IPS-15b (cell line): ENCODE data around the gene ATP1A2.

Experiments
- H3K27me3 ChIP-seq: one replicate; pipeline ENCODE4 v1.6.1; 2013; ENCODE audit warnings: low read length; ENCODE audit not compliant: control insufficient read depth, insufficient read depth
- H3K36me3 ChIP-seq: one replicate; pipeline ENCODE4 v1.6.1; 2013; ENCODE audit warnings: low read length; ENCODE audit not compliant: control insufficient read depth, insufficient read depth
- H3K4me1 ChIP-seq: one replicate; pipeline ENCODE4 v1.6.1; 2013; ENCODE audit warnings: mild to moderate bottlenecking, low read length; ENCODE audit not compliant: control insufficient read depth, insufficient read depth
- H3K4me3 ChIP-seq: one replicate; pipeline ENCODE4 v1.5.1; 2013; ENCODE audit warnings: low read depth, low read length
- H3K9ac ChIP-seq: one replicate; pipeline ENCODE4 v1.6.1; 2013; ENCODE audit warnings: low read depth, mild to moderate bottlenecking, low read length
- H3K9me3 ChIP-seq: one replicate; pipeline ENCODE4 v1.6.1; 2013; ENCODE audit warnings: mild to moderate bottlenecking, low read length; ENCODE audit not compliant: control insufficient read depth, insufficient read depth

The ATP1A2 gene

DNA sequence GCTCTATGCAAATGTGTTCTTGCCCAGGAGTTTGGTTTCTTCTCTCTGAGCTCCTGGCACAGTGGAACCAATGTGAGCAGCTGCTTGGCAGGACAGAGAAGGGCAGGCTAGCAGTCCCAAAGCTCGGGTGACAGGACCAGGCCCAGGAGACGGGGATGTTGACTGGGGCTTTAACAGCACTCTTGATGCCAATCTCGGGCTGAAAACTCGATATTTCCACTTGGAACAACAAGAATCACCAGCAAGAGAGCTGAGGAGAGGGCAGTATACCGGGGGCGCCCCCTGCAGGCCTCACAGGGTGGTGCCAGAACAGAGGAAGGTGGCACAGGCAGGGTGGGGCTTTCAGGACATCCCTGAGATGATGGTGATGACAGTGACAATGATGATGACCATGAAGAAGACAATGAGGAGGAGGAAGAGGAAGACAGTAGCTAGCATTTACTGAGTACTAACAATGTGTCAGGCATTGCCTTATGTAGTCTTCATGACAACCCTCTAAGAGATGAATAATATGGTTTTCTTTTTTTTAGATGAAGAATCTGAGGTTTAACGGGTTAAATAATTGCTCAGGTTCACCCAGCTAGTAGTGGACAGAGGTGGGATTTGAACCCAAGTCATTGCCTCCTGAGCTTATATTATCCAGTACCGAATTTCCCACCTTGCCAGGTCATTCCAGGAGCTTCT, 36.9 kb upstream of the ATP1A2 start:
- H3K9ac ChIP-seq, result no peak overlapping the region
- H3K4me1 ChIP-seq, result no peaks in the 10 kb centered on the region
- H3K36me3 ChIP-seq, result no peaks in the 10 kb centered on the region
- H3K9me3 ChIP-seq, result no peaks in the 10 kb centered on the region
- no peak overlapping the region for H3K4me3 ChIP-seq
- peaks cover 48% of the 10 kb centered on the region for H3K27me3 ChIP-seq

DNA sequence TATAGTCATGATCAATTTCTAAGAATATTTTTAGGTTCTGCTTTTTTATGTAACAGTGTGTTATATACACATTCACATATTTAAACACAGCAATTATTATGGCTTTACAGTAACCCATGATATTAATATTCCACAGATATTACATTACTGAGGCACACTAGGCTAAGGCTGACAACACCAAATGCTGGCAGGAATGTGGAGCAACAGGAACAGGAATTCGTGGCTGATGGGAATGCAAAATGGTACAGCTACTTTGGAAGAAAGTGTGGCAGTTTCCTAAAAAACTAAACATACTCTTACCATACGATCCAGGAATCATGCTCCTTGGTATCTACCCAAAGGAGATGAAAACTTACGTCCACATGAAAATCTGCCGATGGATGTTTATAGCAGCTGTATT, 36.1 kb upstream of the ATP1A2 start:
- Histone ChIP-seq H3K4me1 (no peaks in the 10 kb centered on the region), H3K36me3 (no peaks in the 10 kb centered on the region), H3K27me3 (peaks cover 52% of the 10 kb centered on the region), H3K9ac (no peak overlapping the region), H3K9me3 (no peaks in the 10 kb centered on the region), H3K4me3 (no peak overlapping the region)

DNA sequence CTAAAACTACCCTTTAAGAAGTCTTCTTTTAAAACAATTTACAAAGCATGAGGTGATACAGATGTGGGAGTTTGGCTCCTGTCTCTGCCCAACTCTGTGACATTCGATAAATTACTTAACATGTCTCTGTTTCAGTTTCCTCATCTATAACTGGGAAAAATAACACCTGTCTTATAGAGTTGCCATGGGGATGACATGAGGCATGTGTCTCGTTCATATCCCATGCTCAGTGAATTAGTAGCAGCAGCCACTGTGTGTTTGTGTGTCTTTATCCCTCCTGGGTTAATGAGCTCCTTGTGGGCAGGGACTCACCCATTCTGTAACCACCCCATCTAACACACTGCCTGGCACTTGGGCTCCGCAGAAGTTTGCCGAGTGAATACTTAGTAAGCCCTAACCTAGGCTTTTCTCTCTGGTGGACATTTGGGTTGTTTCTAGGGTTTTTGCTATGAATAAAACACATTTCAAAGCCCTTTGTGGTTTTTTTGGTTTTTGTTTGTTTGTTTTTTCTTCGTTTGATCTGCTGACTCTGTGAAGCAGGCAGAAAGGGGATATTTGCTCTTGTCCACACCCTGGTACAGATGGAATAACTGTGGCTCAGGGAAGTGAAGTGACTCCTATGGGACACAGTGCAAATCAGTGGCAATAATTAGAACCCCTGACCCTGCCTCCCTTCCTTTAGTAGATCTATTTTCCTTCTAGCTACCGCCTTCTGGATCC, 35.0 kb upstream of the ATP1A2 start:
- H3K36me3 ChIP-seq, result no peaks in the 10 kb centered on the region
- H3K27me3 ChIP-seq, result peaks cover 56% of the 10 kb centered on the region
- no peak overlapping the region for H3K9ac ChIP-seq
- no peak overlapping the region for H3K4me3 ChIP-seq
- no peaks in the 10 kb centered on the region for H3K4me1 ChIP-seq
- H3K9me3 ChIP-seq, result no peaks in the 10 kb centered on the region

DNA sequence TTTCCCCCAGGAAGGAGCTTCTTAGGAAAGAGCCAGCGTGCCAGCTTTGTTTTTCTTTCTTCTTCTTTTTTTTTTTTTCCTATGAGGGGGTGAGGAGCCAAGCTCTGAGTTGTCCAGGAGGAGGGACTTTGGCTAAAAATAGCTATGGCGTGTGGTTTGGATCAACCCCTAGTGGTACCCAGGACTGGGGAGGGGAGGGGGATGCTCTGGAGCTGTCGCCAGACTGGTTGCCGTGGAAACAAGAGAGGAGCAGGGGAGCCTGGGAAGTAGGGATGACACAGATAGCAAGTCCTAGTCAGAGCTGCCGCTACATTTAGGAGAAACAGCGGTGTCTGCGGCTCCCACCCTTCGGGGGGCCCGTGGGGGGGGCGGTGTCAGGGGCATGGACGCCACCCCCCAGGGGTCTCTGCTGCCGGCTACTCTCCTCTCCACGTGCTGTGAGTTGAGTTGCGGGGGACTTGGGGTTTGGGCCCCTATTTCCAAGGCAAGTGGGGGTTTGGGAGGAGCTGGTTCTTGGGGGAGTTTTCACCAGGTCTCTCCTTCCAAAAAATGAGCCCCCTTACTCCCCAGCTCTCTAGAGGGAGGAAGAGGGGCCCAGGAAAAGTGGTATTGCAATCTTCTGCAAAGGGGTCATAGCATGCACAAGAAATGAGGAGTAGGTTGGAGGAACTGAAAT, 34.2 kb upstream of the ATP1A2 start, which contains the start of gene KCNJ9:
Gene KCNJ9, plus strand, starts transcription at position 278 of the 676 bp plus-strand sequence. CDS start 2,493 bp downstream, outside the sequence.
- Histone ChIP-seq H3K27me3 (peaks cover 56% of the 10 kb centered on the region), H3K4me3 (no peak within 1 kb of the TSS), H3K9me3 (no peaks in the 10 kb centered on the region), H3K36me3 (no peaks in the 10 kb centered on the region), H3K4me1 (no peaks in the 10 kb centered on the region), H3K9ac (no peak within 1 kb of the TSS)

DNA sequence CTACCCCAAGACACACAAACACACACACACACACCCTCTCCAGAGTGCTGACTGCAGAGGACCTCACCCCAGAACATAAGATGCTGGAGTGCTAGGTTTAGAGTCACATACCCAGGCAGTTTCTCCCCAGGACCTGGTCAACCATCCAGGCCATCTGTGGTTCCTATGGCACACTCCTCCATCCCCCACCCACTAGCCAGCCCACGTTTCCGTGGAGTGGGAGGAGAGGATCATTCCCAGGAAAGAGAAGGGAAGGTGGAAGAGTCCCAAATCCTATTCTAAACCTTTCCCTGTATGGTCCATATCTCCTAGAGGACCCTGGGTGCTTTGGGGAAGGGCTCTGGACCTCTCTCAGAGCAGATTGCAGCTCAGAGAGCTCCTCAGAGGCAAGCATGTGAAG, 33.1 kb upstream of the ATP1A2 start:
- H3K4me1 ChIP-seq, result no peaks in the 10 kb centered on the region
- H3K27me3 ChIP-seq, result peaks cover 56% of the 10 kb centered on the region
- no peaks in the 10 kb centered on the region for H3K9me3 ChIP-seq
- no peak overlapping the region for H3K9ac ChIP-seq
- no peaks in the 10 kb centered on the region for H3K36me3 ChIP-seq
- H3K4me3 ChIP-seq, result no peak overlapping the region

DNA sequence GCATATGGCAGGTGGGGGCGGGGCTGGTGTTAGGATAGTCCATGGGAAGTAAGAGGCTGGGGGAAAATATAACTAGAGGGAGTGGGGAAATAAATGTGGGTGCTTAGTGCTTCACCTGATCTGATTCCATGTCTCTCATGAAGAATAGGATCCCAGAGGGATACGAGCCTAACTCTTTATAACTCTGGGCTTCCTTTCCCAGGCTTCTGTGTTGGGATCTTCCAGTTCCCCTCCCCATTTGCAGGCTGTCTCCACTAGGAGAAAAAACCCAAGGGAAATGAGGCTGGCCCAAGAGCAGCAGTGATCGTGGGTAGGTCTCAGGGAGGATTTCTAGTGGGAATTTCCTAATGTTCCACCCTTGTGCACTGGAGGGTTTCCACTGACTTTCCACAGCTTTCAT, 32.6 kb upstream of the ATP1A2 start:
- H3K4me1 ChIP-seq, result no peaks in the 10 kb centered on the region
- H3K36me3 ChIP-seq, result no peaks in the 10 kb centered on the region
- no peak overlapping the region for H3K4me3 ChIP-seq
- H3K27me3 ChIP-seq, result peaks cover 56% of the 10 kb centered on the region
- H3K9me3 ChIP-seq, result no peaks in the 10 kb centered on the region
- no peak overlapping the region for H3K9ac ChIP-seq

DNA sequence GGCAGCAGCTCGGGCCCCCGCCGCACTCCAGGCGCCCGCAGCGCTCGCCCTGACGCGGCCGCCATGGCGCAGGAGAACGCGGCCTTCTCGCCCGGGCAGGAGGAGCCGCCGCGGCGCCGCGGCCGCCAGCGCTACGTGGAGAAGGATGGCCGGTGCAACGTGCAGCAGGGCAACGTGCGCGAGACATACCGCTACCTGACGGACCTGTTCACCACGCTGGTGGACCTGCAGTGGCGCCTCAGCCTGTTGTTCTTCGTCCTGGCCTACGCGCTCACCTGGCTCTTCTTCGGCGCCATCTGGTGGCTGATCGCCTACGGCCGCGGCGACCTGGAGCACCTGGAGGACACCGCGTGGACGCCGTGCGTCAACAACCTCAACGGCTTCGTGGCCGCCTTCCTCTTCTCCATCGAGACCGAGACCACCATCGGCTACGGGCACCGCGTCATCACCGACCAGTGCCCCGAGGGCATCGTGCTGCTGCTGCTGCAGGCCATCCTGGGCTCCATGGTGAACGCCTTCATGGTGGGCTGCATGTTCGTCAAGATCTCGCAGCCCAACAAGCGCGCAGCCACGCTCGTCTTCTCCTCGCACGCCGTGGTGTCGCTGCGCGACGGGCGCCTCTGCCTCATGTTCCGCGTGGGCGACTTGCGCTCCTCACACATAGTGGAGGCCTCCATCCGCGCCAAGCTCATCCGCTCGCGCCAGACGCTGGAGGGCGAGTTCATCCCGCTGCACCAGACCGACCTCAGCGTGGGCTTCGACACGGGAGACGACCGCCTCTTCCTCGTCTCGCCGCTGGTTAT, 31.4 kb upstream of the ATP1A2 start:
- no peaks in the 10 kb centered on the region for H3K36me3 ChIP-seq
- H3K9me3 ChIP-seq, result no peaks in the 10 kb centered on the region
- peaks cover 56% of the 10 kb centered on the region for H3K27me3 ChIP-seq
- no peak overlapping the region for H3K9ac ChIP-seq
- no peaks in the 10 kb centered on the region for H3K4me1 ChIP-seq
- peak overlapping the region; percentile 54 for H3K4me3 ChIP-seq

DNA sequence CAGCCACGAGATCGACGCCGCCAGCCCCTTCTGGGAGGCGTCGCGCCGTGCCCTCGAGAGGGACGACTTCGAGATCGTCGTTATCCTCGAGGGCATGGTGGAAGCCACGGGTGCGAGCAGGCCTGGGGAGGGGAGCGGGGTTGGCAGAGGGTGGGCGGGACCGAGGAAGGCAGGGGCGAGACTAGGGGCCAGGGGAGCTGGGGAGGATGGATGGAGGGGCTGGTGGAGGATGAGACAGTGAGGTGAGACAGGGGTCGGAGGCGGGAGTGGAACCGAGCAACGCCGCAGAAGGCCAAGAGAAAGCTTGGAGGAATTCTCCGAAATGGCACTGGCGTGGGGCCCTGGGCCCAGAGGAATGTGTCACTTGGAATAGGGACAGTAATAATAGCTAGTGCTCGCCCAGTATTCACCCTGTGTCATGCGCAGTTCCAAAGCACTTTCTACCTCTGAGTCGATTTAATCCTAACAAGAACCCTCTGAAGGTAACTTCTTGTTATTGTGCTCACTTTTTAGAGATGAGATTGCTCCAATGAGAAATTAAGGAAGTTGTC, 30.7 kb upstream of the ATP1A2 start:
- H3K4me3 ChIP-seq, result peak overlapping the region; percentile 54
- H3K36me3 ChIP-seq, result no peaks in the 10 kb centered on the region
- peaks cover 53% of the 10 kb centered on the region for H3K27me3 ChIP-seq
- no peaks in the 10 kb centered on the region for H3K4me1 ChIP-seq
- H3K9me3 ChIP-seq, result no peaks in the 10 kb centered on the region
- no peak overlapping the region for H3K9ac ChIP-seq

DNA sequence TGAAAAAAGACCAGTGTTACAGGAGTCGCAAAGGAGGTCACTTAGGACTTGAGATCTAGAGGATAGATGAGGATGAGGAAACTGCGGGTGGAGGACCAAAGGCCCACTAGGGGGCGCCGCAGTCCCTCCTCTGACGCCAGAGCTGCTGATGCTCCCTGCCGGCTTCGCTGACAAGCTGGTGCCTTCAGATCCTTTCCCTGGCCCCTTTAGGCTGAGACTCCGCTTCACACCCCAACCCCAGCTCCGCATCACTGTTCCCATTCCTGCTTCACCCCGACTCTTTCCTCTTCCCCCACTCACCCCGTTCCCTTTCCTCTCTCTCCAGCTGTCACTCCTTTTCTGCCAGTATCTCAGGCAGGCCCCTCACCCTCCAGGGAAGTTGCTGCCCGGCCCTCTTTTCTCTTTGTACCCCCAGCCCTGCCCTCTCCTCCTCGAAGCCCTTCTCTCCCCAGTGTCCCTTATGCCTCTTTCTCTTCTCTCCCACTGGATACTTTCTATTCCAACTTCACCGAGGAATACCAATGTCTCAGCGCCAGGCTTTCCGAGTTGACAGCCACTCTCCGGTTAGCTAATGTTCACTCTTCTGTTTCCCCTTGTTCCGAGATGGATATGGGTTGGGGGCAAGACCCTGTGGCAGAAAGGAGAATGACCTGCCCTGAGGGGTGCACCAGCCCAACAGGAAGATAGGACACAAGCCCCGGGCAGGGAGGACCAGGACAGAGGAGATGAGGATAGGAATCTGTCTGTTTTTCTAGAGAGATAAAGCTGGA, 29.7 kb upstream of the ATP1A2 start:
- Histone ChIP-seq H3K36me3 (peaks cover 1% of the 10 kb centered on the region), H3K9ac (no peak overlapping the region), H3K9me3 (no peaks in the 10 kb centered on the region), H3K4me3 (no peak overlapping the region), H3K27me3 (peaks cover 42% of the 10 kb centered on the region), H3K4me1 (no peaks in the 10 kb centered on the region)

DNA sequence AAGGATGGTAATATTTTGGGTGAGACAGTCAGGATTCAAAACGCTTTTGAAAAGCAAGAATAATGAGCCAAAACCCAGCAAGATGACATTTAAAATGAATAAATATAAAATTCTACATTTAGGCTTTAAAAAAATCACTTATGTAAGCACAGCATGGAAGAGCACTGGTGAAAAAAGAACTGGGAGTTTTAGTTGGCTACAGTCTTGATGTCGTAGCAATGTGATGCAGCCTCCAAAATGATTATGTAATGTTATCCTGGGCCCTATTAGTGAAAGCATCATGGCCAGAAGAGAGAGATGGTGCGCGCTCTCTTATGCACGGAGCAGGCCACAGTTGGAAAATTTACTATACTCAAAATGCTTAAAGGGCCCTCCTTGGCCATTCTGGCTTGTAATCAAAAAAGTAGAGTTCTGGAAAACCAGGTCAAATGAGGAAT, 29.1 kb upstream of the ATP1A2 start:
- H3K4me1 ChIP-seq, result no peaks in the 10 kb centered on the region
- H3K9me3 ChIP-seq, result no peaks in the 10 kb centered on the region
- peaks cover 4% of the 10 kb centered on the region for H3K36me3 ChIP-seq
- peaks cover 36% of the 10 kb centered on the region for H3K27me3 ChIP-seq
- H3K9ac ChIP-seq, result no peak overlapping the region
- H3K4me3 ChIP-seq, result no peak overlapping the region
